Upper lobe of left lung (tissue), 6 donors: Measurements from ENCODE around the gene TFB2M. TPM values are rescaled to one million over a fixed set of nuclear protein-coding genes. Genes with fewer than 3 reads are reported as not detected.
A peak's percentile ranks its signal among the peaks of the same experiment; 100 is the strongest.

ENCODE experiments used
- ATAC-seq, 2 donors: fragments of 200-7000 bp; cut with Tn5 transposase; one replicate each; pipeline ENCODE4 v1.9.1; 2022; ENCODE audit warnings: mild to moderate bottlenecking in 2 of 2, moderate library complexity in 2 of 2; ENCODE audit not compliant: low FRiP score in 2 of 2
- DNase-seq, 2 donors: peaks; one replicate each; pipeline ENCODE4 v3.0.0-alpha.2; 2019 to 2020
- H3K27ac ChIP-seq, 4 donors: fragments of 200-600 bp; sonication (generic); one replicate each; pipeline ENCODE4 v1.5.1; 2016 to 2019
- H3K27me3 ChIP-seq, 4 donors: fragments of 200-600 bp; sonication (generic); one replicate each; pipeline ENCODE4 v1.5.1; 2017 to 2019
- H3K36me3 ChIP-seq, 4 donors: fragments of 200-600 bp; sonication (generic); one replicate each; pipeline ENCODE4 v1.5.1; 2016 to 2019
- H3K4me1 ChIP-seq, 4 donors: fragments of 200-600 bp; sonication (generic); one replicate each; pipeline ENCODE4 v1.5.1; 2018 to 2019
- H3K4me3 ChIP-seq, 4 donors: fragments of 200-600 bp; sonication (generic); one replicate each; pipeline ENCODE4 v1.5.1; 2017 to 2019; ENCODE audit warnings: mild to moderate bottlenecking in 2 of 4, moderate library complexity in 1 of 4
- H3K9me3 ChIP-seq, 4 donors: fragments of 200-600 bp; sonication (generic); one replicate each; pipeline ENCODE4 v1.5.1; 2018 to 2019
- EP300 ChIP-seq, 4 donors: sonication (generic); formaldehyde crosslinking; IDR thresholded peaks; one replicate each; pipeline ENCODE4 v1.5.1; 2017; ENCODE audit warnings: antibody characterized with exemption in 4 of 4, control low read depth in 2 of 4
- POLR2A ChIP-seq, 4 donors: fragments of 450-650 bp; IDR thresholded peaks; one replicate each; pipeline ENCODE4 v1.5.1; 2016 to 2017; ENCODE audit warnings: antibody characterized with exemption in 4 of 4, mild to moderate bottlenecking in 2 of 4
- POLR2AphosphoS5 ChIP-seq, 2 donors: sonication (generic); formaldehyde crosslinking; IDR thresholded peaks; one replicate each; pipeline ENCODE4 v1.5.1; 2017; ENCODE audit warnings: antibody characterized with exemption in 2 of 2
- WGBS, 2 donors: methylation state at CpG; one replicate each; pipeline ENCODE4 v1.1.5; 2017 to 2018; 5-methylcytosine and 5-hydroxymethylcytosine counted together
- total RNA-seq, 6 donors: library from RNA; depleted of rRNA in 4 of 6; stranded (reverse); fragments of >200 nt in 4 of 6; gene quantifications; one replicate each; pipeline versions ENCODE4 v1.1.0 to v1.2.1, GENCODE V29; 2016 to 2021
- TF ChIP-seq, protein P1 (sequence below), 6 experiments: fragments of 450-650 bp in 4 of 6; fragments of 200-600 bp in 2 of 6; sonication (generic) in 2 of 6; IDR thresholded peaks; one replicate each; pipeline ENCODE4 v1.5.1; 2016 to 2019; ENCODE audit warnings: antibody characterized with exemption in 6 of 6
- donor health status: DM: no; HTN: no; CAD: no; lungs with moderate emphysema.
- donor health status: DM: no; HTN: yes; CAD: no; lungs with severe emphysema.

TFB2M gene
- total RNA-seq, 6 donors from 2014 or later, result 2.0 to 12.0 (median 9.7) TPM

- no peak overlapping the region for H3K27ac ChIP-seq
- no peak for DNase-seq
- peak; percentile 69 to 85 for ATAC-seq
Observed at GRCh38 chr1:246597340-246597739, 31.3 kb upstream of the TFB2M start.

GRCh38 chr1:246595146-246595545 lies 29.1 kb upstream of the TFB2M start:
- no peaks in the 10 kb centered on the region for H3K9me3 ChIP-seq
- no peak overlapping the region for H3K27ac ChIP-seq
- peaks cover 5 to 8% (median 7%) of the 10 kb centered on the region in 4 donors for H3K4me1 ChIP-seq
- no peak for DNase-seq
- ATAC-seq, result no peak
- no peak overlapping the region for H3K4me3 ChIP-seq
- peaks cover 0 to 15% (median 3%) of the 10 kb centered on the region in 4 donors for H3K36me3 ChIP-seq
- no peak for TF ChIP-seq POLR2AphosphoS5 (IDR thresholded peaks at IDR 0.05)
- TF ChIP-seq EP300 (IDR thresholded peaks at IDR 0.05), result no peak
- TF ChIP-seq, protein P1, sequence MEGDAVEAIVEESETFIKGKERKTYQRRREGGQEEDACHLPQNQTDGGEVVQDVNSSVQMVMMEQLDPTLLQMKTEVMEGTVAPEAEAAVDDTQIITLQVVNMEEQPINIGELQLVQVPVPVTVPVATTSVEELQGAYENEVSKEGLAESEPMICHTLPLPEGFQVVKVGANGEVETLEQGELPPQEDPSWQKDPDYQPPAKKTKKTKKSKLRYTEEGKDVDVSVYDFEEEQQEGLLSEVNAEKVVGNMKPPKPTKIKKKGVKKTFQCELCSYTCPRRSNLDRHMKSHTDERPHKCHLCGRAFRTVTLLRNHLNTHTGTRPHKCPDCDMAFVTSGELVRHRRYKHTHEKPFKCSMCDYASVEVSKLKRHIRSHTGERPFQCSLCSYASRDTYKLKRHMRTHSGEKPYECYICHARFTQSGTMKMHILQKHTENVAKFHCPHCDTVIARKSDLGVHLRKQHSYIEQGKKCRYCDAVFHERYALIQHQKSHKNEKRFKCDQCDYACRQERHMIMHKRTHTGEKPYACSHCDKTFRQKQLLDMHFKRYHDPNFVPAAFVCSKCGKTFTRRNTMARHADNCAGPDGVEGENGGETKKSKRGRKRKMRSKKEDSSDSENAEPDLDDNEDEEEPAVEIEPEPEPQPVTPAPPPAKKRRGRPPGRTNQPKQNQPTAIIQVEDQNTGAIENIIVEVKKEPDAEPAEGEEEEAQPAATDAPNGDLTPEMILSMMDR (IDR thresholded peaks at IDR 0.05), result no peak
- no peak for TF ChIP-seq POLR2A (IDR thresholded peaks at IDR 0.05)
- H3K27me3 ChIP-seq, result no peaks in the 10 kb centered on the region
- 77 to 87% methylated on average over 3 of the region's 3 CpGs for WGBS, 2 donors

More at GRCh38 chr1:246597340-246597739, 31.3 kb upstream of the TFB2M start:
- WGBS, 2 donors, result 61 to 73% methylated on average over 5 of the region's 5 CpGs
- TF ChIP-seq POLR2AphosphoS5 (IDR thresholded peaks at IDR 0.05), result no peak
- peak in 1 of 4 donors; percentile 1 for TF ChIP-seq EP300 (IDR thresholded peaks at IDR 0.05)
- no peaks in the 10 kb centered on the region for H3K9me3 ChIP-seq
- no peaks in the 10 kb centered on the region for H3K27me3 ChIP-seq
- H3K4me3 ChIP-seq, result no peak overlapping the region
- peaks cover 0 to 12% (median 0%) of the 10 kb centered on the region in 4 donors for H3K36me3 ChIP-seq
- peaks cover 4 to 8% (median 6%) of the 10 kb centered on the region in 4 donors for H3K4me1 ChIP-seq

- peak in 1 of 2 donors; percentile 62 for ATAC-seq
- no peaks in the 10 kb centered on the region for H3K27me3 ChIP-seq
- no peak overlapping the region for H3K4me3 ChIP-seq
- no peak for DNase-seq
- no peaks in the 10 kb centered on the region for H3K9me3 ChIP-seq
- no peak overlapping the region for H3K27ac ChIP-seq
- peaks cover 7 to 9% (median 8%) of the 10 kb centered on the region in 4 donors for H3K4me1 ChIP-seq
- TF ChIP-seq POLR2A (IDR thresholded peaks at IDR 0.05), result no peak
- TF ChIP-seq EP300 (IDR thresholded peaks at IDR 0.05), result no peak
- TF ChIP-seq POLR2AphosphoS5 (IDR thresholded peaks at IDR 0.05), result no peak
- TF ChIP-seq, protein P1 (IDR thresholded peaks at IDR 0.05), result no peak
- H3K36me3 ChIP-seq, result peaks cover 0 to 15% (median 3%) of the 10 kb centered on the region in 4 donors
Observed at GRCh38 chr1:246592695-246593094, 26.6 kb upstream of the TFB2M start.

GRCh38 chr1:246591958-246592357 lies 25.9 kb upstream of the TFB2M start:
- TF ChIP-seq POLR2A (IDR thresholded peaks at IDR 0.05) (no peak), POLR2AphosphoS5 (IDR thresholded peaks at IDR 0.05) (peak in 1 of 2 donors; percentile 18), EP300 (IDR thresholded peaks at IDR 0.05) (no peak)
- TF ChIP-seq, protein P1 (IDR thresholded peaks at IDR 0.05), result no peak
- peak in 1 of 2 donors; percentile 37 for ATAC-seq
- no peak overlapping the region for H3K4me3 ChIP-seq
- H3K4me1 ChIP-seq, result peaks cover 0 to 12% (median 9%) of the 10 kb centered on the region in 4 donors
- H3K27ac ChIP-seq, result no peak overlapping the region
- H3K36me3 ChIP-seq, result peaks cover 0 to 15% (median 3%) of the 10 kb centered on the region in 4 donors
- H3K9me3 ChIP-seq, result no peaks in the 10 kb centered on the region
- DNase-seq, result no peak
- no peaks in the 10 kb centered on the region for H3K27me3 ChIP-seq
- 77 to 86% methylated on average over 13 of the region's 13 CpGs for WGBS, 2 donors

- ATAC-seq (no peak), DNase-seq (no peak)
- Histone ChIP-seq H3K27me3 (no peaks in the 10 kb centered on the region), H3K9me3 (no peaks in the 10 kb centered on the region), H3K27ac (no peak overlapping the region), H3K4me3 (no peak overlapping the region), H3K4me1 (peaks cover 0 to 14% (median 10%) of the 10 kb centered on the region in 4 donors), H3K36me3 (peaks cover 0 to 15% (median 3%) of the 10 kb centered on the region in 4 donors)
- TF ChIP-seq POLR2A (IDR thresholded peaks at IDR 0.05) (no peak), POLR2AphosphoS5 (IDR thresholded peaks at IDR 0.05) (no peak), EP300 (IDR thresholded peaks at IDR 0.05) (no peak)
- TF ChIP-seq, protein P1 (IDR thresholded peaks at IDR 0.05), result no peak
- WGBS, 2 donors, result 81 to 91% methylated on average over 6 of the region's 6 CpGs
Observed at GRCh38 chr1:246591504-246591903, 25.4 kb upstream of the TFB2M start.
